OCI-LY7 (cell line): ENCODE data around the gene PALB2. TPM values are rescaled to one million over a fixed set of nuclear protein-coding genes. Genes with fewer than 3 reads are reported as not detected.

ENCODE experiments used
- BruUV-seq: library from RNA; stranded (reverse); fragments of 400-500 nt; replicated peaks from 2 replicates; lab custom pipeline; 2021; lab: Mats Ljungman, UMichigan
- CTCF ChIA-PET: fragments of 300-600 bp; sonication (Branson Sonifier 250); formaldehyde crosslinking; loops from one replicate; lab custom pipeline; 2022; ENCODE audit warnings: antibody characterized with exemption; ENCODE audit not compliant: unreplicated experiment; lab: Charles Lee
- POLR2A ChIA-PET: fragments of 300-600 bp; sonication (Branson Sonifier 250); formaldehyde crosslinking; loops from one replicate; lab custom pipeline; 2022; ENCODE audit warnings: antibody characterized with exemption; lab: Charles Lee
- DNase-seq: peaks from one replicate; pipeline ENCODE4 v3.0.0-alpha.2; 2015; ENCODE audit warnings: low spot score
- H2AFZ ChIP-seq: fragments of 200-600 bp; sonication (generic), shearing (Covaris generic); 2 replicates; pipeline ENCODE4 v1.6.1; 2014; ENCODE audit warnings: mild to moderate bottlenecking, antibody characterized with exemption, low read length, moderate library complexity
- H3K27ac ChIP-seq: fragments of 200-600 bp; sonication (generic); 2 replicates; pipeline ENCODE4 v1.5.1; 2014; ENCODE audit warnings: mixed run types, low read depth, mild to moderate bottlenecking, moderate library complexity, low read length, inconsistent platforms; ENCODE audit not compliant: poor library complexity, severe bottlenecking
- H3K36me3 ChIP-seq: fragments of 200-600 bp; sonication (generic); 2 replicates; pipeline ENCODE4 v1.6.1; 2014; ENCODE audit warnings: mild to moderate bottlenecking, antibody characterized with exemption, low read length, moderate library complexity, mixed read lengths; ENCODE audit not compliant: insufficient read depth
- H3K4me1 ChIP-seq: fragments of 200-600 bp; sonication (generic); 2 replicates; pipeline ENCODE4 v1.5.1; 2014; ENCODE audit warnings: mild to moderate bottlenecking, low read length; ENCODE audit not compliant: insufficient read depth, poor library complexity, severe bottlenecking
- H3K4me2 ChIP-seq: fragments of 200-600 bp; sonication (generic); 2 replicates; pipeline ENCODE4 v1.6.1; 2014; ENCODE audit warnings: mild to moderate bottlenecking, low read length
- H3K4me3 ChIP-seq: fragments of 200-600 bp; sonication (generic); 2 replicates; pipeline ENCODE4 v1.5.1; 2014; ENCODE audit warnings: mild to moderate bottlenecking, low read depth, low read length; ENCODE audit not compliant: poor library complexity, severe bottlenecking
- H3K79me2 ChIP-seq: fragments of 200-600 bp; sonication (generic); 2 replicates; pipeline ENCODE4 v1.6.1; 2016; ENCODE audit warnings: low read depth, mild to moderate bottlenecking, low read length, moderate library complexity, mixed read lengths; ENCODE audit not compliant: insufficient read depth
- H3K9me2 ChIP-seq: fragments of 200-600 bp; sonication (generic); 2 replicates; pipeline ENCODE4 v1.6.1; 2016; ENCODE audit warnings: mild to moderate bottlenecking, low read length, mixed read lengths; ENCODE audit not compliant: insufficient read depth
- H3K9me3 ChIP-seq: fragments of 200-600 bp; sonication (generic); 2 replicates; pipeline ENCODE4 v1.6.1; 2014; ENCODE audit warnings: mild to moderate bottlenecking, mixed run types, low read length, mixed read lengths
- H4K20me1 ChIP-seq: fragments of 200-600 bp; sonication (generic); 2 replicates; pipeline ENCODE4 v1.6.1; 2014; ENCODE audit warnings: mild to moderate bottlenecking, antibody characterized with exemption, low read length, moderate library complexity, mixed read lengths; ENCODE audit not compliant: insufficient read depth
- EZH2phosphoT487 ChIP-seq: fragments of 200-600 bp; sonication (generic); IDR thresholded peaks from 2 replicates; pipeline ENCODE4 v1.6.1; 2018; ENCODE audit warnings: low read depth, borderline replicate concordance, mild to moderate bottlenecking, mixed run types, antibody characterized with exemption, low read length, moderate library complexity, mixed read lengths
- intact Hi-C: fragments of 100-400 bp; cut with micrococcal nuclease; formaldehyde crosslinking; loops from one replicate; pipeline ENCODE4 v1.10.0; 2022; ENCODE audit not compliant: unreplicated experiment
- total RNA-seq, 2 experiments: library from RNA; depleted of rRNA in 1 of 2; stranded (reverse); fragments of >200 nt in 1 of 2; shearing (Covaris generic) in 1 of 2; gene quantifications; 2 replicates each; pipeline ENCODE4 v1.2.3, GENCODE V29; 2014 to 2022
- TF ChIP-seq, protein P1 (sequence below): fragments of 200-600 bp; sonication (generic); conservative IDR thresholded peaks from 2 replicates; pipeline ENCODE4 v1.5.1; 2014; ENCODE audit warnings: mild to moderate bottlenecking, antibody characterized with exemption, low read length, moderate library complexity, mixed read lengths

The PALB2 gene
- total RNA-seq, 2 experiments from 2014 or later: 16.6 to 35.1 TPM

GRCh38 chr16:23650674-23651416, 9.7 kb upstream of the PALB2 start:
- ChIA-PET POLR2A (interaction anchor here (1.8 kb wide), 2 partner anchors 13 to 28 kb away, joined by 3 read pairs; no protein-coding TSS in a partner anchor), CTCF (no interaction called here)
- no peaks in the 10 kb centered on the region for H3K9me3 ChIP-seq
- TF ChIP-seq, protein P1, sequence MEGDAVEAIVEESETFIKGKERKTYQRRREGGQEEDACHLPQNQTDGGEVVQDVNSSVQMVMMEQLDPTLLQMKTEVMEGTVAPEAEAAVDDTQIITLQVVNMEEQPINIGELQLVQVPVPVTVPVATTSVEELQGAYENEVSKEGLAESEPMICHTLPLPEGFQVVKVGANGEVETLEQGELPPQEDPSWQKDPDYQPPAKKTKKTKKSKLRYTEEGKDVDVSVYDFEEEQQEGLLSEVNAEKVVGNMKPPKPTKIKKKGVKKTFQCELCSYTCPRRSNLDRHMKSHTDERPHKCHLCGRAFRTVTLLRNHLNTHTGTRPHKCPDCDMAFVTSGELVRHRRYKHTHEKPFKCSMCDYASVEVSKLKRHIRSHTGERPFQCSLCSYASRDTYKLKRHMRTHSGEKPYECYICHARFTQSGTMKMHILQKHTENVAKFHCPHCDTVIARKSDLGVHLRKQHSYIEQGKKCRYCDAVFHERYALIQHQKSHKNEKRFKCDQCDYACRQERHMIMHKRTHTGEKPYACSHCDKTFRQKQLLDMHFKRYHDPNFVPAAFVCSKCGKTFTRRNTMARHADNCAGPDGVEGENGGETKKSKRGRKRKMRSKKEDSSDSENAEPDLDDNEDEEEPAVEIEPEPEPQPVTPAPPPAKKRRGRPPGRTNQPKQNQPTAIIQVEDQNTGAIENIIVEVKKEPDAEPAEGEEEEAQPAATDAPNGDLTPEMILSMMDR: no peak
- TF ChIP-seq EZH2phosphoT487: no peak
- peak; percentile 13 for DNase-seq
- no peaks in the 10 kb centered on the region for H4K20me1 ChIP-seq
- peaks cover 91% of the 10 kb centered on the region for H3K79me2 ChIP-seq
- peak overlapping the region; percentile 71 for H3K27ac ChIP-seq
- intact Hi-C loops: no loop called here
- H3K4me1 ChIP-seq: peaks cover 29% of the 10 kb centered on the region
- BruUV-seq: no TSS peak
- no peak overlapping the region for H2AFZ ChIP-seq
- H3K4me2 ChIP-seq: peak overlapping the region; percentile 58
- H3K36me3 ChIP-seq: peaks cover 93% of the 10 kb centered on the region
- H3K4me3 ChIP-seq: peak overlapping the region; percentile 30
- H3K9me2 ChIP-seq: no peaks in the 10 kb centered on the region

- H3K36me3 ChIP-seq: peaks cover 51% of the 10 kb centered on the region
- H3K4me2 ChIP-seq: peak overlapping the region; percentile 87
- intact Hi-C loops: no loop called here
- POLR2A ChIA-PET: interaction anchor here (0.7 kb wide), 1 partner anchor 35 kb away, joined by 3 read pairs; no protein-coding TSS in a partner anchor
- peak overlapping the region; percentile 74 for H3K27ac ChIP-seq
- no peak overlapping the region for H2AFZ ChIP-seq
- peak overlapping the region; percentile 91 for H3K4me3 ChIP-seq
- CTCF ChIA-PET: no interaction called here
- H3K9me3 ChIP-seq: no peaks in the 10 kb centered on the region
- peaks cover 17% of the 10 kb centered on the region for H3K4me1 ChIP-seq
- BruUV-seq: no TSS peak
- H3K79me2 ChIP-seq: peaks cover 63% of the 10 kb centered on the region
- DNase-seq: no peak
- TF ChIP-seq, protein P1: no peak
- no peak for TF ChIP-seq EZH2phosphoT487
- H3K9me2 ChIP-seq: no peaks in the 10 kb centered on the region
- H4K20me1 ChIP-seq: peaks cover 5% of the 10 kb centered on the region; the same call in 1 of the 2 replicates
Measured at GRCh38 chr16:23642246-23642774, 1.2 kb upstream of the PALB2 start.

DNA sequence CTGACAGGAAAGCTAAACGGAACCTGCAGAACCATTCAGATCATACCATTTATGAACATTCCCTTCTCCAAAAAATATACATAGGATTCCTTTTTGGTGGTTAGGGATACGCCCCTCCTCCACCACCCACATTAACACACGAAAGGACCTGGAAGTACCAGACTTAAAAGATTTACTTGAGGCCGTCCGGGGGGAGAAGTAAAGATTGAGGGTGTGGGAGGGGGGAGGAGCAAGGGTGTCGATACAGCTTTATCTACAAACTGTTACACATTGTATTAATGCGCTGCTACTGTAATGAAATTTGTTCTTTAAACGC, 537 bp downstream of the PALB2 start:
- H2AFZ ChIP-seq: peak overlapping the region; percentile 89
- DNase-seq: no peak
- CTCF ChIA-PET: no interaction called here
- BruUV-seq: no TSS peak
- peak overlapping the region; percentile 62 for H3K27ac ChIP-seq
- no peaks in the 10 kb centered on the region for H3K9me3 ChIP-seq
- H3K36me3 ChIP-seq: peaks cover 48% of the 10 kb centered on the region
- H3K9me2 ChIP-seq: no peaks in the 10 kb centered on the region
- TF ChIP-seq, protein P1: no peak
- TF ChIP-seq EZH2phosphoT487: no peak
- H4K20me1 ChIP-seq: peaks cover 5% of the 10 kb centered on the region; the same call in 1 of the 2 replicates
- peaks cover 17% of the 10 kb centered on the region for H3K4me1 ChIP-seq
- H3K79me2 ChIP-seq: peaks cover 46% of the 10 kb centered on the region
- POLR2A ChIA-PET: interaction anchor here (0.6 kb wide), 1 partner anchor 100 kb away, joined by 3 read pairs; no protein-coding TSS in a partner anchor
- intact Hi-C loops: loop anchor here (2.0 kb wide), 1 partner anchor 38 kb away; the partner anchor contains the start of gene PLK1
- H3K4me2 ChIP-seq: peak overlapping the region; percentile 87
- peak overlapping the region; percentile 91 for H3K4me3 ChIP-seq
